ENCODE measurements around the gene LUZP1.

DNA sequence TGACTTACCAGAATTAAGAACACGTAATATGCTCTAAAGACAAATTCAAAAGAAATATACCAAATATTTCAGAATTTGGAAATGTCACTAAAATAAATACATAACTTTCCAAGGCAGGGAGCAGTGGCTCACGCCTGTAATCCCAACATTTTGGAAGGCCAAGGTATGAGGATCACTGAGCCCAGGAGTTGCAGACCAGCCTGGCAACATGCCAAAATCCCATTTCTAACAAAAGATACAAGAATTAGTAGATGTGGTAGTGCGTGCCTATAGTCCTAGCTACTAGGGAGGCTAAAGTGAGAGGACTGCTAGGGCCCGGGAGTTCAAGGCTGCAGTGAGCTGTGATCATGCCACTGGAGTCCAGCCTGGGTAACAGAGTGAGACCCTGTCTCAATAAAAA, 11.7 kb downstream of the LUZP1 start:
- TF ChIP-seq, protein P1, sequence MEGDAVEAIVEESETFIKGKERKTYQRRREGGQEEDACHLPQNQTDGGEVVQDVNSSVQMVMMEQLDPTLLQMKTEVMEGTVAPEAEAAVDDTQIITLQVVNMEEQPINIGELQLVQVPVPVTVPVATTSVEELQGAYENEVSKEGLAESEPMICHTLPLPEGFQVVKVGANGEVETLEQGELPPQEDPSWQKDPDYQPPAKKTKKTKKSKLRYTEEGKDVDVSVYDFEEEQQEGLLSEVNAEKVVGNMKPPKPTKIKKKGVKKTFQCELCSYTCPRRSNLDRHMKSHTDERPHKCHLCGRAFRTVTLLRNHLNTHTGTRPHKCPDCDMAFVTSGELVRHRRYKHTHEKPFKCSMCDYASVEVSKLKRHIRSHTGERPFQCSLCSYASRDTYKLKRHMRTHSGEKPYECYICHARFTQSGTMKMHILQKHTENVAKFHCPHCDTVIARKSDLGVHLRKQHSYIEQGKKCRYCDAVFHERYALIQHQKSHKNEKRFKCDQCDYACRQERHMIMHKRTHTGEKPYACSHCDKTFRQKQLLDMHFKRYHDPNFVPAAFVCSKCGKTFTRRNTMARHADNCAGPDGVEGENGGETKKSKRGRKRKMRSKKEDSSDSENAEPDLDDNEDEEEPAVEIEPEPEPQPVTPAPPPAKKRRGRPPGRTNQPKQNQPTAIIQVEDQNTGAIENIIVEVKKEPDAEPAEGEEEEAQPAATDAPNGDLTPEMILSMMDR (IDR thresholded peaks at IDR 0.05; ENCODE audit: low read depth, low read length) = no peak
- no peak for TF ChIP-seq POLR2A (IDR thresholded peaks at IDR 0.05; ENCODE audit: extremely low read depth, insufficient read length)

Data from NB4 (cell line).